GM18907 (cell line): ENCODE data around the gene TXNDC17.
"Not testable (repeated sequence)": the region's sequence is repeated elsewhere in the genome, so short reads cannot be mapped to it uniquely, and the experiment has no call there.

Experiments
- ATAC-seq: cut with Tn5 transposase; IDR thresholded peaks from one replicate; pipeline ENCODE4 v1.9.1; 2021; ENCODE audit warnings: mild to moderate bottlenecking, moderate library complexity; ENCODE audit not compliant: unreplicated experiment

Gene TXNDC17

DNA sequence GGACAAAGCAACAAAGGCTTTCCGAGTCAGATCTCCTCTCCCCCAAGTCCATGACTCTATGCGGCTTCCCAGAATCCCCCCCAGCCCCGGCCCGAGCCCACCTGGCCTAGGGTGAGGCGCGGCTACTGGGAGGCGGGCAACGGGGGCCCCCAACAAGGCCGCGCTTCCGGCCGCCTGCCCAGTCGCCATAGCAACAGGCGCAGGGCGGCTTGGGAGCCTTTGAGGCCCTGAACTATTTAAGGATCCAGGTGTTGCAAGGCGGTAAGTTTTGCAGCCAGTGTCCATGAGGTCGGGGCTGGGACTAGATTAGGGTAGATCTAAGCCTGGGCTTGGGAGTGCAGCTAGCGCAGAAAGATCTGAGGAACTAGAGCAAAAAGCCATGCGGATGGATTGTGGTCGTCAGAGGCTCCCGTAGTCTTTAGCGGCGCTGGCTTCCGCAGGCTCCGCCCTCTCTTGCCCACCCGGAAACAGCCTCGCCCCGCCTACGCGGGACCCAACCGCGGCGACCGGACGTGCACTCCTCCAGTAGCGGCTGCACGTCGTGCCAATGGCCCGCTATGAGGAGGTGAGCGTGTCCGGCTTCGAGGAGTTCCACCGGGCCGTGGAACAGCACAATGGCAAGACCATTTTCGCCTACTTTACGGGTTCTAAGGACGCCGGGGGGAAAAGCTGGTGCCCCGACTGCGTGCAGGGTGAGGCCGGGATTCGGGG is at the start of gene TXNDC17, which contains the start of gene KIAA0753:
Gene TXNDC17, plus strand, starts transcription at position 525 of the 711 bp plus-strand sequence. Its CDS starts 23 bp downstream, at position 548.
Gene KIAA0753, minus strand, starts transcription at position 176 of the 711 bp plus-strand sequence. CDS start 5,608 bp downstream, outside the sequence.
- ATAC-seq, result peak; percentile 87

- no peak for ATAC-seq
Measured at GRCh38 chr17:6591599-6592158, 49.2 kb upstream of the TXNDC17 start.

DNA sequence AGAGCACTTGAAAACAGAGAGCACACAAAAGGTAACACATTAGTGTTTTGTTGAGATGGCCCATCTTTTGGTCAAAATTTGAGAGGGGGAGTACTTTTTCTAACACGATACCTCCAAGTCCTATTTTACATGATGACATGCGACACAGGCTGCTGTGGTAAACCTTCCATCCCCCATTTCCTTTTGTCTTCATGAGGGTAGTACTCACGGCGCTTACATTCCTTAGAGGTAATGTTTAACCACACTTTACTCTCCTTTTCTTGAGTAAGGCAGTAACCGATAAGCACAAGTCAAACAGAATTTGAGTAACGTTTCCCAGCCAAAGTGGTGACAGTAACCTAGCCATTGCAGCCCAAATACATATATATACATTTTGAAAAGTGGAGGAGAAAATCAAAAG is 48.7 kb upstream of the TXNDC17 start:
- ATAC-seq, result no peak

DNA sequence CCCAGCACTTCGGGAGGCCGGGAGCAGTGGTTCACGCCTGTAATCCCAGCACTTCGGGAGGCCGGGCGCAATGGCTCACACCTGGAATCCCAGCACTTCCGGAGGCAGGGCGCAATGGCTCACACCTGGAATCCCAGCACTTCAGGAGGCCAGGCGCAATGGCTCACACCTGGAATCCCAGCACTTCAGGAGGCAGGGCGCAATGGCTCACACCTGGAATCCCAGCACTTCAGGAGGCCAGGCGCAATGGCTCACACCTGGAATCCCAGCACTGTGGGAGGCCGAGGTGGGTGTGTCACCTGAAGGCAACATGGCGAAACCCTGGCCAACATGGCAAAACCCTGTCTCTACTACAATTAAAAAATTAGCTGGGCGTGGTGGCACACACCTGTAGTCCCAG is 47.5 kb upstream of the TXNDC17 start:
- not testable (repeated sequence) for ATAC-seq

GRCh38 chr17:6596081-6596480 is 44.8 kb upstream of the TXNDC17 start:
- no peak for ATAC-seq

DNA sequence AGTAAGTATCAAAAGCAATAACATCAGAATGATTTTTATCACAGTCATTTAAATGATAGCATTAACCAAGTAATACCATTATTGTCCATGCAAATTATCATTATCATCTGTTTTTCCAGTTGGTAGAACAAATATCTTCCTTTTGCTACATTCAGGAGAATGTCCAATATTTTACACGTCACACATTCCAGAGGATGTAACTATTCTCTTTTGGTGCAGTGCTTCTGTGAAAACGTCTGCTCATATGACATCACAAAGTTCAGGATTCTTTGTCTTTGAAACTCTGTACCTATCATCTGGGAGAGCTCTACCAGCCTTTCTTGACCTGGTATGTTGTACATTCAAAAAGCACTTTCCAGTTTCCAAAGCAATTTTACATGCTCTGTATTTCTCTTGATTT is 44.3 kb upstream of the TXNDC17 start:
- ATAC-seq, result no peak

GRCh38 chr17:6596941-6597340 is 43.9 kb upstream of the TXNDC17 start:
- ATAC-seq, result no peak

GRCh38 chr17:6597727-6598126 is 43.1 kb upstream of the TXNDC17 start:
- no peak for ATAC-seq

DNA sequence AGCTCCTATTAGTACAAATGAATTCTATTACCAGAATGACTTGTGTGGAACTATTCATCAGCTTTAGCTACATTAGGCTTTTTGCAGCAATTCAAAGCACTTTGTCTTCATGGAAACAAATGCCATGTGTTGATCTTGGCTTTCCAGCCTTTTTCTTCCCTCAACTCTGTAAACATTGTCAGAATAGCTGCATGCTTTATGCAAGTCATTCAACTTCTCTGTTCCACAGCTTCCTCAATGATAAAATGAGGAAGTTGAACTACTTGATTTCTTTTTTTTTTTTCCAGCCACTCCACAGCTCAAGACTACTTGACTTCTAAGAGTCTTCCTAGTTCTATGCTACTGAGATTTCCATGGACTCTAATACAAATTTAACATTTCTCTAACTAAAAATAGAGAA is 41.5 kb upstream of the TXNDC17 start:
- no peak for ATAC-seq

GRCh38 chr17:6602141-6602540 is 38.7 kb upstream of the TXNDC17 start:
- ATAC-seq, result no peak

DNA sequence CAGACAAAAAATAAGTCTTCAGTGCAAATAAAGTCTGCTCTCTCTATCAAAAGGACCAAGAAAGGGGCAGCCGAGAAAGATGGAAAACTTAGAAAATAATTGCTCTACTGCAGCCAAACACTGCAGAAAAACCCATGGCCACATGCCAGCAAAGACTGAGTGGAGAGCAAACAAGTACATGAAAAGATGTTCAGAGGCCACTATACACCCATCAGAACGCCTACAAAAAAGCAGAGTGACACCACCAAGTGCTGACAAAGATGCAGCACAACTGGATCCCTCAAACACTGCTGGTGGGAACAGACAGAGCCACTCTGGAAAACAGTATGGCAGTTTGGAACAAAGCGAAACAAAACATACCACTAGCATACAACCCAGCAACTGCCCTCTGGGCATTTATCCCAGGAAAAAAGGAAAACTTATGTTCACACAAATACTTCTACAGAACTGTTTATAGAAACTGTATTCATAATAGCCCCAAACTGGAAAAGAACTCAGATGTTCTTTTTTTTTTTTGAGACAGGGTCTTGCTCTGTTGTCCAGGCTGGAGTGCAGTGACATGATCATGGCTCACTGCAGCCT is 37.0 kb upstream of the TXNDC17 start:
- no peak for ATAC-seq

DNA sequence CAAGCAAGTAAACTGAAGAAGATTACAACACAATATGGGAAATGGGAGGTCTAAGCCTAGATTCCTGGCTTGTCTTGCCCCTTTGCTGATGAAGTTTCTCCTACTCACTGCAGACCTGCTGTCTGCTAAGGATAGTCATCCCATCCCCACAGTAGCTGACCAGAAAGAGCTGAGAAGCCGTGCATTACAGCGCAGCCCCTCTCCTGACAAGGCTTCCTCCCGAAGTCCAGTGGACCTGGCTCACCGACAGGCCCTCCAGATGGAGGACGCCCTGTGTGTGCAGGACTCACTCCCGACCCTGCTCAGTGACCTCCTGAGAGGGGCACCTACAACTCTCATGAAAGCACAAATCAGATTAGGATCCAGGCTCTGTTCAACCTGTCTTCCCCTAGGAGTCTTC is 35.7 kb upstream of the TXNDC17 start:
- no peak for ATAC-seq

GRCh38 chr17:6608321-6608720 is 32.5 kb upstream of the TXNDC17 start:
- no peak for ATAC-seq

GRCh38 chr17:6610011-6610410 is 30.8 kb upstream of the TXNDC17 start:
- no peak for ATAC-seq

DNA sequence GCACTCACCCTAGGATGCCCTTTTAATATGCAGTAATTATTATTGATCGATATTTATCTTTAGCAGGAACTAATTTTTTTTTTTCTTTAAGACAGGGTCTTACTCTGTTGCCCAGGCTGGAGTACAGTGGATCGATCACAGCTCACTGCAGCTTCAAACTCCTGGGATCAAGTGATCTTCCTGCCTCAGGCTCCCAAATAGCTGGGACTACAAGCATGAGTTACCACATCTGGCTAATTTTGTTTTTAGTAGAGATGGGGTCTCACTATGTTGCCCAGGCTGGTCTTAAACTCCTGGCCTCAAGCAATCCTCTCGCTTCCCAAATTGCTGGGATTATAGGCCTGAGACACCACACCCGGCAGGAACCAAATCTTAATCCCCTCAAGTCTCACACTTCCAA is 29.6 kb upstream of the TXNDC17 start:
- no peak for ATAC-seq

DNA sequence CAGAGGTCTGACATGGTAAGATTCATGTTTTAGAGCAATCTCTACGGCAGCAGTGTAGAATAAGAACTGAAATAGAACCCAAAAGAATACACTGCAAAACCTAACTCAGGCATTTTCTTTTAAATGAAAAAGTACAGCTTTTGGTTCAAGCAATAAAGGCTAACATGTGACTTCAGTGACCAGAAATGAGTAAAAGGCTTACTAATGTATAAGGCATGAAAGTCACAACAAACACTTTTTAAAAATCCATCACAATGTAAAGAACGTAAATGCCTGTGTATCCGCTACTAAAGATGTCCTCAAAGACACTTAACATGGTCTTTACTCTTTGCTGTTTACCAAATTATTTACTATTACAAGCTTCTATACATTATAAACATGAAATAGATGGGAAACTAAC is 16.9 kb upstream of the TXNDC17 start:
- no peak for ATAC-seq

- no peak for ATAC-seq
Measured at GRCh38 chr17:6626616-6627015, 14.2 kb upstream of the TXNDC17 start.

GRCh38 chr17:6627019-6627418 is 13.8 kb upstream of the TXNDC17 start:
- no peak for ATAC-seq

DNA sequence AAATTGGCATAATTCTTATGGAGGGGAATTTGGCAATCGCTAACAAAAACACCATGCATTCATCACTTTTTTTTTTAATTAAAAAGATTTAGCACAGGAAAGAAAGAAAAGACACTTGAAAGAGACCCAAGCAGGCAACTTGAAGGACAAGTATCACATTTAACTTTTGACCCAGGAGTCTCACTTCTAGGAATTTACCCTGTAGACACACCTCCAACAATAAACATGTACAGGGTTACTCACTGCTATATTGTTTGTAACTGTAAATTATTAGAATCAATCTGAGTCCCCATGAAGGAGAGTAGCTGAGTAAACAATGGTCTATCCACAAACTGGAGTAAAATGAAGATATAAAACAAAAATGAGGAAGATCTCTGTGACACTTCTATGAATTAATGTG is 10.5 kb upstream of the TXNDC17 start:
- ATAC-seq, result no peak

GRCh38 chr17:6632530-6632929 is 8.3 kb upstream of the TXNDC17 start:
- no peak for ATAC-seq

DNA sequence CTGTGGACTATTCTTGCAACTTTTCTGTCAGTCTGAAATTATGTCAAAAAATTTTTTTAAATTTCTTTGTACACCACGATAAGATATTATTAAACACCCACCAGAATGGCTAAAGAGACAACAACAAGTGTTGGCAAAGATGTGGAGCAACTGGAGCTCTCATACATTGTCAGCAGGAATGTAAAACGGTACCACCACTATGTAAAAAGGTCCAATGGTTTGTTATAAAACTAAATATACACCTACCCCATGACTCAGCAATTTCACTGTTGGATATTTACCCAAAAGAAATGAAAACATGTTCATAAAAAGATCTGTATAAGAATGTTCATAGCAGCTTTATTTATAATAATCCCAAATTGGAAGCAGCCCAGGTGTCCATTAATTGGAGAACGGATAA is 7.6 kb upstream of the TXNDC17 start:
- no peak for ATAC-seq

DNA sequence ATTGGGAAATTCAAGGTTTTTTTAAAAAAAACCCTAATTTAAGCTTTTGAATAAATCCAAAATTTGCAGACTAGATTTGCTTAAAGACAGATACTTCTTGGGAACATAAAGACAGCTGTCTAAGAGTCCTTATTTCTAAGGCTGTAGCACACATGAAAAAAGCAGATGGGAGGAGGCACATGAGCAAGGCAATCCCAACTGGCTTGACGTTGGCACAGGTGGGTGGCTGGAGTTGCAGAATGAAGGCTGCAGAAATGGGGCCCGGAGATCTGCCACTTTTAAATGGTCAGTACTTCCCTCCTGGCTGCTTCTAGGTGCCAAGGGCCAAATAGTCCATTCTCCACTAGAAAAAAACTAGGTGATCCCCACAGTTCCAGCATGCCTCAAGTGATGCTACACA is 4.8 kb upstream of the TXNDC17 start:
- no peak for ATAC-seq
